Measurements from ENCODE around the gene FAHD2A.
"Not testable (repeated sequence)": the region's sequence is repeated elsewhere in the genome, so short reads cannot be mapped to it uniquely, and the experiment has no call there.

The FAHD2A gene

DNA sequence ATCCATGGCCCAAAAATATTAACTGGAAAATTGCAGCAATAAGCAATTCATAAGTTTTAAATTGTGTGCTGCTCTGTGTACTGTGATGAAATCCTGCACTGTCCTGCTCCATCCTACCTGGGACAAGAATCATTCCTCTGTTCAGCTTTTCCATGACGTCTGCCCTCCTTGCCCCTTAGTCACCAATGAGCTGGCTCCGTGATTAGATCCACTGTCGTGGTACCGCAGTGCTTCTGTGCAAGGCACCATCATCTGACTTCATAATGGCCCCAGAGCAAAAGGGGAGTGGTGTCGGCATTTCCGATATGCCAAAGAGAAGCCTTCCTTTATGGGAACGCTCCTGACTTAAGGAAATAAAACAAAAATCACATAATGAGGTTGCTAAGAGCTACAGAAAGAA lies 3.4 kb upstream of the FAHD2A start:
- POLR2A ChIA-PET: no interaction called here
- DNase-seq (ENCODE audit: extremely low spot score): no peak
- CTCF ChIA-PET: interaction anchor here (1.6 kb wide), 1 partner anchor 10 kb away, joined by 4 read pairs; no protein-coding TSS in a partner anchor
- TF ChIP-seq, protein P1, sequence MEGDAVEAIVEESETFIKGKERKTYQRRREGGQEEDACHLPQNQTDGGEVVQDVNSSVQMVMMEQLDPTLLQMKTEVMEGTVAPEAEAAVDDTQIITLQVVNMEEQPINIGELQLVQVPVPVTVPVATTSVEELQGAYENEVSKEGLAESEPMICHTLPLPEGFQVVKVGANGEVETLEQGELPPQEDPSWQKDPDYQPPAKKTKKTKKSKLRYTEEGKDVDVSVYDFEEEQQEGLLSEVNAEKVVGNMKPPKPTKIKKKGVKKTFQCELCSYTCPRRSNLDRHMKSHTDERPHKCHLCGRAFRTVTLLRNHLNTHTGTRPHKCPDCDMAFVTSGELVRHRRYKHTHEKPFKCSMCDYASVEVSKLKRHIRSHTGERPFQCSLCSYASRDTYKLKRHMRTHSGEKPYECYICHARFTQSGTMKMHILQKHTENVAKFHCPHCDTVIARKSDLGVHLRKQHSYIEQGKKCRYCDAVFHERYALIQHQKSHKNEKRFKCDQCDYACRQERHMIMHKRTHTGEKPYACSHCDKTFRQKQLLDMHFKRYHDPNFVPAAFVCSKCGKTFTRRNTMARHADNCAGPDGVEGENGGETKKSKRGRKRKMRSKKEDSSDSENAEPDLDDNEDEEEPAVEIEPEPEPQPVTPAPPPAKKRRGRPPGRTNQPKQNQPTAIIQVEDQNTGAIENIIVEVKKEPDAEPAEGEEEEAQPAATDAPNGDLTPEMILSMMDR (IDR thresholded peaks at IDR 0.05; ENCODE audit: control extremely low read depth, extremely low read depth, low read depth, missing control alignments): no peak

DNA sequence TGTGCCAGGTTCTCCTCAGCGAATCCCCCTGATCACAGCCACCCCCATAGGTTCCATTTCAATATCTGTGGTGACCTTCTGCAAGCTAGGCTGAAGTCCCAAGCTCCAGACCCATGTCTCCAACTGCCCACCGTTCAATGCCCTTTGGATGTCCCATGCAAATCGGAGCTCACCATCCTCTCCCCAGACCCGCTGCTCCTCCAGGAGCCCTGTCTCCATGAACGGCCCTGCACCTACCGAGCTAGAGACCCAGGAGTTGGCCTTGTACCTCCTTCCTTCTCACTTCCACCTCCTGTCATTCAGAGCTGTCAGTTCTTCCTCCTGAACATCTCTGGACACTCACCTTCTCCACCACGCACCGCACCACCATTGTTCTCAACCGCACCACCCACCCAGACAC lies 1.0 kb upstream of the FAHD2A start:
- ChIA-PET POLR2A (no interaction called here), CTCF (interaction anchor here (1.0 to 4.0 kb wide), 5 partner anchors 8 to 328 kb away, joined by 3 to 47 read pairs (median 3); no protein-coding TSS in a partner anchor)
- DNase-seq (ENCODE audit: extremely low spot score): no peak
- TF ChIP-seq, protein P1 (IDR thresholded peaks at IDR 0.05; ENCODE audit: control extremely low read depth, extremely low read depth, low read depth, missing control alignments): no peak

DNA sequence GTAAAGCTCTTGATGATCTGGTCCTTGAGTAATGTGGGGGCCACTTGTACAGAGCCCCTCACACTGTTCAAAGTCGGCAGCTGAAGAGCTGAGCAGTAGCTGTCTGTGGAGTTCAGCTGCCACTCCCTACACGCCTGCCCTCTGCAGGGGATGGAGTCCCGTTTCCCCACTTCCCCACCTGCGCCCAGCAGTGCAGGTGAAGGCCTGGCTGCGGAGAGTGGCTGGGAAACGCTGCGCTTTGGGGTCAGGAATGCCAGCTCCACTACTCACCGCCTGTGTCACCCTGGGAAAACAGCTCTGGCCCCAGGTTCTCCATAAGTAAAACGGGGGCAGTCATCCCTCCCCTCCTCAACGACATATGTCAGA lies 521 bp upstream of the FAHD2A start:
- ChIA-PET CTCF (interaction anchor here (1.0 to 4.0 kb wide), 6 partner anchors 9 to 327 kb away, joined by 3 to 47 read pairs (median 8); no protein-coding TSS in a partner anchor), POLR2A (interaction anchor here (0.6 kb wide), 1 partner anchor 1180 kb away, joined by 3 read pairs; no protein-coding TSS in a partner anchor)
- DNase-seq (ENCODE audit: extremely low spot score): peak; percentile 21

DNA sequence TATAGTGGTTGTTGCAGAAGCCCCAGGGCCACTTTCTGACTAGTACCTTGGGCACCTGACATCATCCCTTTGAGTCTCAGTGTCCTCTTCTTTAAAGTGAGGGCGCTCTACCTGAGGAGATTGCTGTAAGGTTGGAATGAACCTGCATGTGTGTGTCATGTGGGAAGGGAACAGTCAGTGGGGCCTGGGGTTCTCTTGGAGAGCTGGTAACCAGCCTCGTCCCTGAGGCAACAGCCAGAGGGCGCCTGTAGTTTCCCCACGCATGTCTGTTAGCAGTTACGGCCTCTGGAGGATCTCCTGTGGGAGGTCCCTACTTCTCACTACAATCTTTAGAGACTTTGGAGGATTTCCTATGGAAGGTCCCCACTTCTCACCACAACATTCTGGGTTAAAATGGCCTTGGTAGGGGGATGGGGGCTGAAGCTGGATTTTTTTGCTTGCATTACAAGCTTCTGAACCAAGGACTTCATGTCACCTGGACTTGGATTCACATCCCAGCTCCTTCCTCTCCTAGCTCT lies 755 bp downstream of the FAHD2A start:
- CTCF ChIA-PET: interaction anchor here (1.6 to 4.0 kb wide), 5 partner anchors 10 to 58 kb away, joined by 4 to 47 read pairs (median 12); no protein-coding TSS in a partner anchor
- TF ChIP-seq, protein P1 (IDR thresholded peaks at IDR 0.05; ENCODE audit: control extremely low read depth, extremely low read depth, low read depth, missing control alignments): peak; percentile 47
- POLR2A ChIA-PET: not testable (repeated sequence)
- peak; percentile 22 for DNase-seq (ENCODE audit: extremely low spot score)

DNA sequence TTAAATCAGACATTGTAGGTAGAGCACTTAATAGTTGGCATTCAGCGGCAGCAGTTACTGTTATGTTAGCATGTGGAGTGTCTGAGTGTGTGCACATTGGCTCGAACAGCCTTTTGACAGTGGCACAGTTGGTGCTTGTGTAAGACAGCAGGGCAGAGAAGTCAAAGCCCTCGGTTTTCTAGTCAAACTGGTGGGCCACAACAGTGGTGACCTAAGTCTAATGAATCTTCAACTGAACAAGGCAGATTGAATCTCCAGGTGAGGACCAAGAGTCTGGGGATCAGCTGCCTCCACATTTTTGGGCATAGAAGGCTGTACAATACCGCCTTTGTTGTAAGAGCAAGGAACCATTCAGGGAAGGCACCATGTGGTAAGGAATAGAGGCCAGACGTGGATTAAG lies 1.3 kb downstream of the FAHD2A start:
- CTCF ChIA-PET: interaction anchor here (1.6 to 4.0 kb wide), 4 partner anchors 10 to 16 kb away, joined by 4 to 47 read pairs (median 10); no protein-coding TSS in a partner anchor
- DNase-seq (ENCODE audit: extremely low spot score); POLR2A ChIA-PET: not testable (repeated sequence)

DNA sequence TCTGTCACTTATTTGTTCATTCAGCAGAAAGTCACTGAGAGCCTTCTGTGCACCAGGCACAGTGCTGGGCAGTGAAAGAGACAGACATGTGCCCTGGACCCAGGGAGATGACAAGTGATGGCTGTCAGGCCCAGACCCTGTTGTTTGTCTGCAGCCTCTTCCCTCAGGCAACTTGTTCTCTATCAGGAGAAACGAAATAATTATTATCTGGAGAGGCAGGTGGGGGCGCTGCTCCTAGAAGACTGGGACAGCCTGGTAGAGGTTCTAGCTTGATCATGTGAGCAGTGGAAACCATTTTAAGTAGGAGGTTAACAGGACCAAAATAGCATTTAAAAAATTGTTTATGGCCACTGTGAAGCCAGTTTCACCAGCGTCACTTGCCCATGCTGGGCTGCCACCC lies 2.2 kb downstream of the FAHD2A start:
- DNase-seq (ENCODE audit: extremely low spot score); POLR2A ChIA-PET: not testable (repeated sequence)
- CTCF ChIA-PET: interaction anchor here (1.6 to 4.0 kb wide), 2 partner anchors 12 to 17 kb away, joined by 4 to 47 read pairs; no protein-coding TSS in a partner anchor

DNA sequence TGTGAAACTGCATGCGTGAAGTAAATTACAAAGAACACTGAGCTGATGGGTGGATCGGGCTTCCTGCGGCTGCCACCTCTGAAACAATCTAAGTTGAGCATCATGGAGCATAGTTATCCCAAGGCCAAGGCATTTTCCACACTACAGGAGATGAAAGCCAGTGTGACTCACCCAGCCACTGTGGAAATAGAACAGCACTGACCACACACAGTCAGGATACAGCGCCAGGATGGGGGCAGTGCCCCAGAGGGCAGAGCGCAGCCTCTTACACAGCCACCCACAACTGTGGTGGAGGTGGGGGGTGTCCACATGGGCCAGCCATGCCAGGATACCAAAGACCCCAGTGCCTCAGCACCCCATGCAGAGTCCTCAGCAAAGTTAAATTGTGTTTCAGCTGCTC lies 8.7 kb downstream of the FAHD2A start:
- CTCF ChIA-PET: interaction anchor here (0.8 to 2.1 kb wide), 2 partner anchors 9 to 22 kb away, joined by 3 to 9 read pairs; partner anchors contain the start of gene FAHD2A
- DNase-seq (ENCODE audit: extremely low spot score); POLR2A ChIA-PET: not testable (repeated sequence)

DNA sequence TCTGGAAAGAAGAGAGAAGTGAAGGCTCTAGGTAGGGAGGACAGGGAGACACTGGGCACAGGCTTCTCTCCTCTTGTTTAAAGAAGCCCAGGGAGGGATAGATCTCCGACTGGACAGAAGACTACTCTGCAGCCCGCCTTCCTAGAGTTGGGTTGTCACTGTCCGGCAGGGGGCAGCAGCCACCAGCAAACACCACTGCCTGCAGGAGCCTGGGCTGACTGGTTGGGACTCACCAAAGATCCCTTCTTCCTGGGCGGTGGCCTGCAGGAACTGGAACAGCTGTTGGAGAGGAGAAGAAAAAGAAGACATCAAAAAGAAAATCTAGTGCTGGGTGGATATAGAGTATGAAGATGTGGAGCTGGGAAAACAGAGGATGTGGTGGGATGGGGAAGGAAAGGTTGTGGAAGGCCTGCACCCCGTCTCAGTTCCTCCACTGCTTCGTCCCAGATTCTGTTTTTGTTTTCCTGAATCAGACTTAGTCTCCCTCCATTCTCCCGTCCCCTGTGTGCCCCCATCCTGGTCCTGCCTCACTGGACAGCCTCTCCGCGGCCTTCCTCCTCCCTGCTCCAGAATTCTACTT lies 11.6 kb downstream of the FAHD2A start:
- CTCF ChIA-PET: interaction anchor here (1.5 to 2.3 kb wide), 3 partner anchors 11 to 316 kb away, joined by 4 to 13 read pairs (median 4); partner anchors contain the start of gene FAHD2A
- TF ChIP-seq, protein P1 (IDR thresholded peaks at IDR 0.05; ENCODE audit: control extremely low read depth, extremely low read depth, low read depth, missing control alignments): peak; percentile 82
- DNase-seq (ENCODE audit: extremely low spot score): peak; percentile 65
- POLR2A ChIA-PET: not testable (repeated sequence)

DNA sequence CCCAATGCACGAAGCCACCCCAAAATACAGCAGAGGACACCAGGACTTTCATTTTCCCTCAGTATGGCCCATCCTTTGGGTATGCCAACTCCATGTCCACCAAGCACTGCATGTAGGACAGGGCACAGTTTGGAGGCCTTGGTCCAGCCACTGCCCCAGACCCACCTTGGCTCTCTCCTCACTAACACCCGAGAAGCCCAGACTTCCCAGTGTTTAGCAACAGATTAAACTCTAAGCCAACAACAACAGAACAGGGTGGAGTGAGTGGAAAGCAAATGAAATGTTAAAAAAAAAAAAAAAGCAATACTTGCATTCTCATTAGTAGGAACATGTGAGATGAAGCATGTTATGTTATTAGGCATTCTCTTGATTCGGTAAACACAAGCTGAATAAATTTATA lies 12.6 kb downstream of the FAHD2A start:
- ChIA-PET POLR2A (interaction anchor here (0.7 kb wide), 1 partner anchor 703 kb away, joined by 4 read pairs; no protein-coding TSS in a partner anchor), CTCF (interaction anchor here (1.5 to 1.6 kb wide), 2 partner anchors 24 to 315 kb away, joined by 4 read pairs; no protein-coding TSS in a partner anchor)
- not testable (repeated sequence) for DNase-seq (ENCODE audit: extremely low spot score)

DNA sequence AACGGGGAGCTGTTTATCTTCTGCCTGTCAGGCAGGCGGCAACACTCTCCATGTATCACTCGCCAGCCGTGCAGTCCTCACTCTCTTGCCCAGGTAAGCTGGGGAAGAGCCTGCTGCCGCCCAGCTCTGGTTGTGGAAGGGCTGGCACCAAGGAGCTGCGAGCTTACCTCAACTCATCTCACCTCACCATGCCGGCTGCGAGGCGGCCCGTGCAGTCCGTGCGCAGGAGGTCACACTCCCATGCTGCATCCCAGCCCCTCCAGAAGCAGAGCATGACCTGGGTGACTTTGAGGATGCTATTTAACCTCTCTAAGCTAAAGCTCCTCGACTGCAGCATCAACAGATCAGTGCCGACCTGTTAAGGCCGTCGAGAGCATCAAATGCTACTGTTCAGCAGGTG lies 13.1 kb downstream of the FAHD2A start:
- not testable (repeated sequence) for DNase-seq (ENCODE audit: extremely low spot score)
- ChIA-PET CTCF (interaction anchor here (1.6 kb wide), 1 partner anchor 315 kb away, joined by 4 read pairs; no protein-coding TSS in a partner anchor), POLR2A (interaction anchor here (0.7 kb wide), 1 partner anchor 702 kb away, joined by 4 read pairs; no protein-coding TSS in a partner anchor)

DNA sequence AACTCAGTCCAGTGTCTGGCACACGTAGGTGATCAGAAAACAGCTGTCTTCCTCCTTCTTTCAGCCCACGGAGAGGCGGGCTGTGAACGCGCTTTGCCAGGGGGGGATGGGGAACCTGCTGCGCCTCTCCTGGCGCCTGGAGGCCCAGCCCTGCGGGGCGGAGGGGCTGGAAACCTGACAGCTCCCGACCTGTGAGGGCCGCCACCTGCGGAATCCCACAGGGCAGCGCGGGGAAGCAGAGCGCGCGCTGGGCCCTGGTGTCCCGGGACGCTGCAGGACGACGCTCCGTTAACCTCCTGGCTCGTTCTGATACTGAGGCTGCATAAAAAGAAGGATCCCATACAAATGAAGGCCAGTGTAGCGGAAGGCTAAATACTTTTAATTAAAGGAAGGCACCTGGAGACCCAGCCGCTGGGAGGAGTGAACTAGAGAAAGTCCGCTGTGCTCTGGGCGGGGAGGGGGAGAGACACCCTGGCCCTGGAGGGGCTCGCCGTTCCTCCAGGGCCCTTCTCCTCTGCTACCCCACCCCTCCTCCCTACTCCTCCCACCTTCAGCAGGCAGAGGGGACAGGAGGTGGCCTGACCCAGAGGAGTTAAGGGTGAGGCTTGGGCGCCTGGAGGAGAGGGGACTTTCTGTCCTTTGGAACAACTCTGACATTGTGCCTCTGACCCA lies 24.8 kb downstream of the FAHD2A start:
- CTCF ChIA-PET; DNase-seq (ENCODE audit: extremely low spot score); POLR2A ChIA-PET: not testable (repeated sequence)

DNA sequence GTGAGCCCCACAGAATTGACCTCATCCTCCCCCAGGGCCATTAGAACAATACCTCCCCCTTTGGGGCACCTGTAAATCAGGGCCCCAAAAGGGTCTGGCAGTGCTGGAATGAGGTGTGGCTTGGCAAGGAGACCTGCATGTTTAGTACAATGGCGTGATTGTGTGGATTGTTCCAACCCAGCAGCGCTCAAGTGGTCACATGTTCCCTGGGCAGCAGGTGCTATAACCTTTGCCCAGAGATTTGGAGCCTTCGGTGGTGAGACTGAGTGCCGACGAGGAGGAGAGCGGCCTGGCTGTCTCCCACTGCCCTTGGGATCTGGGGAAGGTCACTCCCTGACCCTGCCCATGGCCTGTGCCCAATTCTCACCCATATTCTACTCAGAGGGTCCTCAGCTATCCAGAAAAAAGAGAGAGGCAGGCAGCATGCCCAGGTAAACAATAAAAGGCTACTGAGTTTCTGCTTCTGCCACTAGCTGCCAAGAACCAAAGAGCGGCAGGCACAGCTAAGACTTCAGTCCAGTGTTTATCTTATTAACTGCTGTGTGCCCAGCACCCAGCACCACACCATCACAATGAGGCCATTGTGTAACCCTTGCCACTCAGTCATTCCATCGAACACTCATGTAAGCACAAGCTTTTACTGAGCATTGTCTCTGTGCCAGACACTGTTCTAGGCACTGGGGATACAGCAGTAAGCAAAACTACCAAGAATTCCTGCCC lies 27.4 kb downstream of the FAHD2A start:
- POLR2A ChIA-PET; DNase-seq (ENCODE audit: extremely low spot score); CTCF ChIA-PET: not testable (repeated sequence)

Measured in GM10248 (cell line).